GM21825 (cell line): Measurements from ENCODE around the gene POLR2A.

Source experiments
- ATAC-seq: cut with Tn5 transposase; IDR thresholded peaks from one replicate; pipeline ENCODE4 v1.9.1; 2021; ENCODE audit warnings: mild to moderate bottlenecking, moderate library complexity; ENCODE audit not compliant: unreplicated experiment

The POLR2A gene

DNA sequence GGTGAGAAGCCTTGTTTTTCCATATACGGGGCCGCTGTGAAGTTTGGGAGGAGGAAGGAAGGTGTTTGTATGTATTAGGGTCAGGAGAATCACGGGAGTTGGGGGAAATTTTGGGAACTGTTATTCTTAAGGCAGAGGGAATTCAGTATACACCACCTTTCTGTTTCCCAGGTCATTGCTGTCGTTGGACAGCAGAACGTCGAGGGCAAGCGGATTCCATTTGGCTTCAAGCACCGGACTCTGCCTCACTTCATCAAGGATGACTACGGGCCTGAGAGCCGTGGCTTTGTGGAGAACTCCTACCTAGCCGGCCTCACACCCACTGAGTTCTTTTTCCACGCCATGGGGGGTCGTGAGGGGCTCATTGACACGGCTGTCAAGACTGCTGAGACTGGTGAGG lies 17.6 kb downstream of the POLR2A start:
- no peak for ATAC-seq

DNA sequence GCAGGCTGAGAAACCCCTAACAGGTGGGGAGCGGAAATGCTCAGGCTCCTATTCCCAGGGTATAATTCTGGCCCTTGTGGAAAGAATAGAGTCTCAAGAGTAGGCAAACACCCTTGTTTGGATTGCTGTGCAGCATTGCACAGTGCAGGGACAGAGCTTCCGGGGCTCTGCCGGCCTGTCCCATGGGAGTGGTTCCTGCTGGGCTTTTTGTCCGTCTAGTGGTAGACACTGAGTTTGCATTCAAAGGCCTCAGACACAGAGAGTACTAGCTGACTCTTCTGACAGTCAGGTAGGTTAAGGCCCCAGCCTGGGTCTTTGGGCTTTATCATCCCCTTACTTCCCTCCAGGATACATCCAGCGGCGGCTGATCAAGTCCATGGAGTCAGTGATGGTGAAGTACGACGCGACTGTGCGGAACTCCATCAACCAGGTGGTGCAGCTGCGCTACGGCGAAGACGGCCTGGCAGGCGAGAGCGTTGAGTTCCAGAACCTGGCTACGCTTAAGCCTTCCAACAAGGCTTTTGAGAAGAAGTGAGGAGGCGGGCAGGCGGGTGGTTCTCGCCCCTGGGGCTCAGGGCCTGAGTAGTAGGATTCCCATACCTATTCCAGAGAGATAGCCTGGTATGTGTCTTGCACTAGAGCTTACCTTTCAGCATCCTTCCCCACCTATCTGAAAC lies 18.1 kb downstream of the POLR2A start:
- no peak for ATAC-seq

DNA sequence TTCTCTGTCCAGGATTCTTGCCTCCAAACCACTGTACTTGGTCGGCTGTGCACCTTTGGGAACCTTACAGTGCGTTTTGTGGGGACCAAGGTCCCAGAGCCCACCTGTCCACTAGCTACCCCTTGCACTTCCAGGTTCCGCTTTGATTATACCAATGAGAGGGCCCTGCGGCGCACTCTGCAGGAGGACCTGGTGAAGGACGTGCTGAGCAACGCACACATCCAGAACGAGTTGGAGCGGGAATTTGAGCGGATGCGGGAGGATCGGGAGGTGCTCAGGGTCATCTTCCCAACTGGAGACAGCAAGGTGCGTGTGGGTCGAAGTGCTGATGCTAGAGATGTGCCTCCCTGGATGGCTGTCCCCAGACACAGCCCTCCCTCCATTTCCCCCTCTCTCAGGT lies 18.8 kb downstream of the POLR2A start:
- ATAC-seq, result no peak

DNA sequence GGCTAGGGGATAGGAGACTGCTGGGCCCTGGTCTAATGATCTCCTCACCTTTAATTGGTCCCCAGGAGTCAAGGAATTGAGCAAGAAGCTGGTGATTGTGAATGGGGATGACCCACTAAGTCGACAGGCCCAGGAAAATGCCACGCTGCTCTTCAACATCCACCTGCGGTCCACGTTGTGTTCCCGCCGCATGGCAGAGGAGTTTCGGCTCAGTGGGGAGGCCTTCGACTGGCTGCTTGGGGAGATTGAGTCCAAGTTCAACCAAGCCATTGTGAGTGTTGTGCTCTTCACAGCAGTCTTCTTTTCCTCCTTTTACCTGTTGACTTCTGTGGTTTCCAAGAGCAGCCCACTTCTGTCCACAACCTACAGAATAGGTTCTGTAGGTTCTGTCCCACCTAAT lies 19.4 kb downstream of the POLR2A start:
- no peak for ATAC-seq

DNA sequence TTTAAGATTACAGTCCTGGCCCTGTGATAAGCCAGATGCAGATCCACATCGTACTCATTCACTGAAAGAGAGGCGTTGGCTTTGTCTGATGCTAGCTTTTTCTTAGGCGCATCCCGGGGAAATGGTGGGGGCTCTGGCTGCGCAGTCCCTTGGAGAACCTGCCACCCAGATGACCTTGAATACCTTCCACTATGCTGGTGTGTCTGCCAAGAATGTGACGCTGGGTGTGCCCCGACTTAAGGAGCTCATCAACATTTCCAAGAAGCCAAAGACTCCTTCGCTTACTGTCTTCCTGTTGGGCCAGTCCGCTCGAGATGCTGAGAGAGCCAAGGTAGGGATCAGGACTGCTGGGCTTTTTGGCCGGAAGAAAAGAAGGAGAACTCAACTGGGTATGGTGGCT lies 24.0 kb downstream of the POLR2A start:
- ATAC-seq, result no peak

DNA sequence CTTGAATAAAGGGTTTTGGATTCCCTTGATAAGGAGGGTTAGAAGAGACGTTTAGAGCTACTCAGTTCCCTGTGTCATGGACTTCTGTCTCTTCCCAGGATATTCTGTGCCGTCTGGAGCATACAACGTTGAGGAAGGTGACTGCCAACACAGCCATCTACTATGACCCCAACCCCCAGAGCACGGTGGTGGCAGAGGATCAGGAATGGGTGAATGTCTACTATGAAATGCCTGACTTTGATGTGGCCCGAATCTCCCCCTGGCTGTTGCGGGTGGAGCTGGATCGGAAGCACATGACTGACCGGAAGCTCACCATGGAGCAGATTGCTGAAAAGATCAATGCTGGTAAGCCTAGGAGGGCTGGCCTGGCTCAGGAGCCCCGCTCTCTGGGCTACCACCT lies 24.7 kb downstream of the POLR2A start:
- ATAC-seq, result no peak

DNA sequence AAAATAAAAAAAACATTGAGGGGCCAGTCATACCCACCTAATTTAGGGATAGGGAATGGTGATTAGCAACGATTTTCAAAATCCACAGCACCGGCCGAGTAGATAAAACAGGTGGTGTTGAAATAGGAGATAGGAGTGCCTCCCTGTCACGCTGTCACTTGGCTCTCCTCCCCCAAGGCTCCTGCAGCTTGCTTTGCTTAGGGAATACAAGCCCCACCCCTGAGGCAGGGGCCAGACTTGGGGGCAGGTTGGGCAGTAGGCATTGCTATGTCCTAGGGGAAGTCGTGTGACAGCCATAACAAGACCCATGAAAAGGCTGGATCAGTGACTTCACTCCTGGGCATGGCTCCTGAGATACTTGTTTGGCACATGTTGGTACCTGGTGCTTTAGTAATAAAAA lies 25.8 kb downstream of the POLR2A start:
- no peak for ATAC-seq

DNA sequence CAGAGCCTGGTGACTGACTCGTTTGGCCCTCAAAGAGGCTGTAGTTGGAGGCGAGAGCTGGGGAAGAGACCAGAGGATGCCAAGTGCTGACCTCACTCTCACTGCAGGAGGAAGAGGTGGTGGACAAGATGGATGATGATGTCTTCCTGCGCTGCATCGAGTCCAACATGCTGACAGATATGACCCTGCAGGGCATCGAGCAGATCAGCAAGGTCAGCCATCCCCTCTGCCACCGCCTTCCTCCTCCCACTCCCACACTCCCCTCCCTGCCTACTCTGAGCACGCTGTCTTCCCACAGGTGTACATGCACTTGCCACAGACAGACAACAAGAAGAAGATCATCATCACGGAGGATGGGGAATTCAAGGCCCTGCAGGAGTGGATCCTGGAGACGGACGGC lies 26.9 kb downstream of the POLR2A start:
- ATAC-seq, result no peak

DNA sequence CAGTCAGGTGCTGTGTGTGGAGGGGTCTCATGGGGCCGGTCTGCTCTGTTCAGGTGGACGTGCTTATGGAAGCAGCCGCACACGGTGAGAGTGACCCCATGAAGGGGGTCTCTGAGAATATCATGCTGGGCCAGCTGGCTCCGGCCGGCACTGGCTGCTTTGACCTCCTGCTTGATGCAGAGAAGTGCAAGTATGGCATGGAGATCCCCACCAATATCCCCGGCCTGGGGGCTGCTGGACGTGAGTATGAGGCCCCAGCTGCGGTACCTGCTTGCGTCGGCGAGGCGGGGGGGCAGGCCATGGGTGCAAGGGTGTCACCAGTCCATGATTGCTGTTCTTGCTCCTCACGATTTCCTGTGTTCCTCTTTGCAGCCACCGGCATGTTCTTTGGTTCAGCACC lies 27.9 kb downstream of the POLR2A start:
- ATAC-seq, result no peak

DNA sequence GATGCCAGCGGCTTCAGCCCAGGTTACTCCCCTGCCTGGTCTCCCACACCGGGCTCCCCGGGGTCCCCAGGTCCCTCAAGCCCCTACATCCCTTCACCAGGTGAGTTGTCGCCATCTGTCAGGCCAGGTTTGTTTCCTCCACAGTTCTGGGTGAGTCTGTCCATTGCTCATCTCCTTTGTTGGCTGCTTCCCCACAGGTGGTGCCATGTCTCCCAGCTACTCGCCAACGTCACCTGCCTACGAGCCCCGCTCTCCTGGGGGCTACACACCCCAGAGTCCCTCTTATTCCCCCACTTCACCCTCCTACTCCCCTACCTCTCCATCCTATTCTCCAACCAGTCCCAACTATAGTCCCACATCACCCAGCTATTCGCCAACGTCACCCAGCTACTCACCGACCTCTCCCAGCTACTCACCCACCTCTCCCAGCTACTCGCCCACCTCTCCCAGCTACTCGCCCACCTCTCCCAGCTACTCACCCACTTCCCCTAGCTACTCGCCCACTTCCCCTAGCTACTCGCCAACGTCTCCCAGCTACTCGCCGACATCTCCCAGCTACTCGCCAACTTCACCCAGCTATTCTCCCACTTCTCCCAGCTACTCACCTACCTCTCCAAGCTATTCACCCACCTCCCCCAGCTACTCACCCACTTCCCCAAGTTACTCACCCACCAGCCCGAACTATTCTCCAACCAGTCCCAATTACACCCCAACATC lies 28.8 kb downstream of the POLR2A start:
- ATAC-seq, result no peak

DNA sequence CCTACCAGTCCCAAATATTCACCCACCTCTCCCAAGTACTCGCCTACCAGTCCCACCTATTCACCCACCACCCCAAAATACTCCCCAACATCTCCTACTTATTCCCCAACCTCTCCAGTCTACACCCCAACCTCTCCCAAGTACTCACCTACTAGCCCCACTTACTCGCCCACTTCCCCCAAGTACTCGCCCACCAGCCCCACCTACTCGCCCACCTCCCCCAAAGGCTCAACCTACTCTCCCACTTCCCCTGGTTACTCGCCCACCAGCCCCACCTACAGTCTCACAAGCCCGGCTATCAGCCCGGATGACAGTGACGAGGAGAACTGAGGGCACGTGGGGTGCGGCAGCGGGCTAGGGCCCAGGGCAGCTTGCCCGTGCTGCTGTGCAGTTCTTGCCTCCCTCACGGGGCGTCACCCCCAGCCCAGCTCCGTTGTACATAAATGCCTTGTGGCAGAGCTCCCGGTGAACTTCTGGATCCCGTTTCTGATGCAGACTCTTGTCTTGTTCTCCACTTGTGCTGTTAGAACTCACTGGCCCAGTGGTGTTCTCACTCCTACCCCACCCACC lies 29.8 kb downstream of the POLR2A start:
- no peak for ATAC-seq

DNA sequence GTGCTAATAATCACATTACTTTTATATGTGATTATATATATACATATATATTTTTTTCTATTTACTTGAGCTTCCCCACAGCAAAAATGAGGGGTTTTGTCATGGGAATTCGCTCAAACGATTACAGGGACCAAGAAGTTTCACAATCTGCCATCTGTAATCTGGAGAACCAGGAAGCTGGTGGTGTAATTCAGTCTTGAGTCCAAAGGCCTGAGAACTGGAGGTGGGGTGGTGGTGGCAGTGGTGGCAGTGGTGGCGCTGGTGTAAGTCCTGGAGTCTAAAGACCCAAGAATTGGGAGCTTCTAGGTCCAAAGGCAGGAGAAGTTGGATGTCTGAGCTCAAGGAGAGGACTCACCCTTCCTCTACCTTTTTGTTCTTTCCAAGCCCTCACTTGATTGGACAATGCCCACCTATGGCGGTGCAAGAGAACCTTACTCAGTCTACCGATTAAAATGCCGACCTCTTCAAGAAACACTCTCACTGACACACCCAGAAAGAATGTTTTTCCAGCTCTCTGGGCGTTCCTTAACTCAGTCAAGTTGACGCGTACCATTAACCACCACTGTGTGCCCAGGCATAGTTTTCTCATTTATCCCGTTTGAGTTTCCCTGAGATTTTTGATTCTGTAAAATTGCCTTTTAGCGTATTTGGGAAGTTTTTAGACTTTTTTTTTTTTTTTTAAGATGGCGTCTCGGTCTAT lies 31.9 kb downstream of the POLR2A start:
- no peak for ATAC-seq

DNA sequence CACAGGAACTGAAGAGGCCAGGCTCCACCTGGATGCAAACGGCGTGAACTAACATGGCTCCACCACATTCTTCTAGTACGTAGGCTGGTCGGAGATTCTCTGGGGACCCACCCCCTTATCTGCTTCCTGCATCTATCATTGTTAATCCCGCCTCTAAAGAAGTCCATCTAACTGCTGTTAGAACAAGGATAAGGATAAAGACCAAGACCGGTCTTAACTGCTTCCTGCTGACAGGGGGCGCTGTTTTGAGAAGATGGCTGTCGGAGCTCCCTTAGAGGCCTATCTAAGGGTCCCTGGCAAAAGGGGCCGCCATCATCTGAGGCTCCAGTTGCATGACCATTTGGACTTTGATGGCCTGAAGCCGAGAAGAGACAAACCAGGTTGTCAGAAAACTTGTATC lies 38.9 kb downstream of the POLR2A start:
- ATAC-seq, result no peak

DNA sequence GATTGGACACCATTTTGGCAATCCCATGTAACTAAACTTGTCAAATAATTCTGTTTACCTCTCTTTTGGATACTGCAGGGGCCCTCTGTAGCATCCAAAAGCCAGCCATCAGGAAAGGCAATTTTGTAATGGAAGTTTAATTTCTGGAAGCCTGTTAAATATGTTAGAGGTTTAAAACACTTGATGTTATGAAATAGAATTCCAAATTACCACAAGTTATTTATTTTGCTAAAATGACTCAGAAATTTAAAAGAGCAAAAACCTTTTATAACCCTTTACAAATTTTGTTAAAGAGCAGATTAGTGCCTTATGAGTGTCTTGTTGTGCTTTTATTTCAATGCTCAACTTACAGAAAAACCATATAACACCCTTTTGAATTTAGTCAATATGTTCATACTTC lies 44.7 kb downstream of the POLR2A start:
- ATAC-seq, result no peak

DNA sequence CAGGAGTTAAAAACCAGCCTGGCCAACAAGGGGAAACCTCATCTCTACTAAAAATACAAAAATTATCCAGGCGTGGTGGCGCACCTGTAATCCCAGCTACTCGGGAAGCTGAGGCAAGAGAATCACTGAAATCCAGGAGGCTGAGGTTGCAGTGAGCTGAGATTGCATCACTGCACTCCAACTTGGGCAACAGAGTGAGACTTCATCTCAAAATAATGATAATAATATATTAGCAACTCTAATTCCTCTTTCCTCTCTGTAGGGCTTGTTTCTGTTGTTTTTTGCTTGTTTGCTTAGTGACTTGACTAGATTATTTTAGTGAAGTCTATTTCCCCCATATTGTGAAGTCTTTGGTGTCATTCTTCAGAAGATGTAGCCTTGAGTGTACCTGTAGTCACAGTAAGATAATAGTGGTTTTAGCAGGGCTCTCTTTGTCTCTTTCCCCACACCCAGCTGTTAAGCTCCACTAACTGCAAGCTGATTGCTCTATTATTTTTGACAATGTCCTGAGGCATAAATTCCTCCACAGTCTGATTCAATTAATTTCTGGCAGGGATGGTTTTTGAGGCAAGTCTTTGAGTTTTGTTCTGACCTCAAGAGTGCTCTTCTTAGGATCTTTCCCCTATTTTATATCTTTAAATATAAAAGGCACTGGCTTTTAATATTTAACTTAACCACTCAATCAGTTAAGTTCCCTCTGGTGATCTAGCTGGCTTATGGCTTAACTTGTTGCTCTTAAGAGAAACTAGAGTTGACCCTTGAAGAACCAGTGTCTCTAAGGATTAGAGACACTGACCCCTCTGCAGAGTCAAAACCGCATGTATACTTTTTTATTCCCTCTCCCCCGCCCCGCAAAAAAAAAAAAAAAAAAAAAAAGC lies 46.1 kb downstream of the POLR2A start:
- no peak for ATAC-seq

DNA sequence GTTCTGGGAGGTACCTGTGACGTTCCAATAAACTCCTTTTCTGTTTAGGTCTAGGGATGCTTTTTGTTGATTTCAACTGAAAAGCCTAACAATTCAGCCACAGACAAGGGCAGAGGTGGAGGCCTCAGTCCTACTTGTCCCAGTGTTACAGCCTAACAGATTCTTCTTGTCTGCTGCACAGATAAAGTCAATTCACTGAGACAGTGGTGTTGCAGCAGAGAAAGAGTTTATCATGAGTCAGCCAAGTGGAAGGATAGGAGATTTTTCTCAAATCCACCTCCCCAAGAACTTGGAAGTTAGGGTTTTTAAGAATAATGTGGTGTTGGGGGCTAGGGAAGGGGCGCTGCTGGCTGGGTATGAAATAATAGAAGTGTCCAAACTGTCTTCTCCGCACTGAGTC lies 53.9 kb downstream of the POLR2A start:
- ATAC-seq, result no peak

DNA sequence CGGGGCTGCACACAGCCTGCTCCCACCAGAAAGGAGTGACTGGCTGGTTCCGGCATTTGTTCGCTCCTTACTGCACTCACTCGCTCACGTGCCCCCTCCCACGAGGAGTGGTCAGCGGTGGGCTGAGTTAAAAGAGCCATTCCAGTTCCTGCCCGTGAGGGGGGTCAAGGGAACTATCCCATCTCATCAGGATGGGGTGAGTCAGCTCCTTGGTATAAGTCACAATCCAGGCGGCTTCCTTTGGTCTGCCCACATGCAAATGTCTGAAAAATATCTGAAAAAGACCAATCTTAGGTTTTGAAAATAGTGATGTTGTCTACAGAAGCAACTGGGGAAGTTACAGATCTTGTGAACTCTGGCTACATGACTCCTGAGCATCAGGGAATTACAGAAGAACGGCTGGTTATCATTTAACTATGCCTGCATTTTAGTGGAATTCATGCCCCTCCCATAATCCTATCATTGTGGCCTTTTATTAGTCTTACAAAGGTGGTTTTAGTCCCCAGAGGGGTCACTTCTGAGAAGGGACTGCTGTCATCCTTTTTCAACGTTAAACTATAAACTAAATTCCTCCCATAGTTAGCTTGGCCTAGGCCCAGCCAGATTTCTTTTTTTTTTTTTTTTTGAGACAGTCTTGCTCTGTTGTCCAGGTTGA lies 54.9 kb downstream of the POLR2A start:
- no peak for ATAC-seq

DNA sequence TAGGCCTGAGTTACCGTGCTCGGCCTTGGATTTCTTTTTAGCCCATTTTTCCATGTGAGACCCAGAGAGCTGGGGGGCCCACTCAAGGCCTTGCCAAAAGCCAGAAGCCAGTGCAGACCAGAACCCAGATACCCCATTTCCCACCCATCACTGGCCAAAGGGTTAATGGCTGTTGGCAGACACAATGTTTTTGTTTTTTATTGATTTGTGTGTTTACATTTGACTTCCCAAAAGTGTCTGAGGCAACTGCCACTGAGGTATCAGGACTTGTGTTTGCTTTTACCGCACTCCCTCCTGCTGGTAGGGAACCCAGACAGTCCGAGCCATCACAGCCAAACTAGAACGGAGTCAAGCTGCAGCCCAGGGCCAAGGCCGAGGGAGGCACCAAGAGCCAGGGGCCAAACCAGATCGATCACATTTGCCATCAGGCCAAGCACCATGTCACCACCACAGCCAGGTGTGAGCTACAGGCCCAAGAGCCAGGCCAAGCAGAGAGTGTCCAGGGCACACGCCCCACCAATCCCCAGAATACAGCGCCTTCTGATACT lies 57.0 kb downstream of the POLR2A start:
- no peak for ATAC-seq

DNA sequence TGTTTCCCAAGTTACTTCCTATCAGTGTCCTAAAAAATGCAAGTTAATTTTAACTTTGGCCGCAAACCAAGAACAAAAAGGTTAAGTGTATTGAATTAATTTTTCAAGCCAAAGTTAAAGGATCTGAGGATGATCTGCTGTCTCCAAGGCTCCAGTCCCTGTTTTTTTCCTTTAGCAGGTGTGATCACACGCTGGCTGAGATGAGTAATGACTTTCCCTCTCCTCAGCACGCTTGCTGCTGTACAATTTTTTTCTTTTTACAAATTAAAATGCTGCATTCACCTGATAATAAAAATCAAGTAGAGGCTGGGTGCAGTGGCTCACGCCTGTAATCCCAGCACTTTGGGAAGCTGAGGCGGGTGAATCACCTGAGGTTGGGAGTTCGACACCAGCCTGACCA lies 60.7 kb downstream of the POLR2A start:
- no peak for ATAC-seq
